ENCODE measurements around the gene IGIP. TPM values are rescaled to one million over a fixed set of nuclear protein-coding genes. Genes with fewer than 3 reads are reported as not detected.

IGIP gene
- total RNA-seq, 2 donors from 2014 or later: 24.2 to 25.9 TPM

GRCh38 chr5:140110646-140110957, 15.1 kb upstream of the IGIP start:
- Histone ChIP-seq H3K9me3 (no peaks in the 10 kb centered on the region), H3K4me3 (no peak overlapping the region), H3K4me1 (ENCODE audit: control insufficient read depth in 1 of 2, low read depth in 2 of 2) (peaks cover 31 to 59% of the 10 kb centered on the region in 2 donors), H3K36me3 (no peaks in the 10 kb centered on the region), H3K27ac (no peak overlapping the region), H3K27me3 (replicated peaks; ENCODE audit: insufficient read depth) (no peaks in the 10 kb centered on the region)
- ATAC-seq (ENCODE audit: insufficient number of reproducible peaks, low FRiP score, low read depth): no peak
- TF ChIP-seq CTCF (IDR thresholded peaks at IDR 0.05): no peak
- DNase-seq (ENCODE audit: low spot score): no peak

GRCh38 chr5:140111011-140111858, 14.5 kb upstream of the IGIP start:
- no peak for ATAC-seq (ENCODE audit: insufficient number of reproducible peaks, low FRiP score, low read depth)
- Histone ChIP-seq H3K27ac (peak overlapping the region in 1 of 2 donors; percentile 84), H3K4me3 (no peak overlapping the region), H3K36me3 (no peaks in the 10 kb centered on the region), H3K9me3 (no peaks in the 10 kb centered on the region), H3K27me3 (replicated peaks; ENCODE audit: insufficient read depth) (no peaks in the 10 kb centered on the region), H3K4me1 (ENCODE audit: control insufficient read depth in 1 of 2, low read depth in 2 of 2) (peaks cover 36 to 65% of the 10 kb centered on the region in 2 donors)
- no peak for TF ChIP-seq CTCF (IDR thresholded peaks at IDR 0.05)
- no peak for DNase-seq (ENCODE audit: low spot score)

- H3K36me3 ChIP-seq: no peaks in the 10 kb centered on the region
- peak overlapping the region; percentile 94 for H3K4me3 ChIP-seq
- H3K4me1 ChIP-seq (ENCODE audit: control insufficient read depth in 1 of 2, low read depth in 2 of 2): peaks cover 38 to 68% of the 10 kb centered on the region in 2 donors
- no peak for ATAC-seq (ENCODE audit: insufficient number of reproducible peaks, low FRiP score, low read depth)
- TF ChIP-seq CTCF (IDR thresholded peaks at IDR 0.05): no peak
- no peaks in the 10 kb centered on the region for H3K27me3 ChIP-seq (replicated peaks; ENCODE audit: insufficient read depth)
- H3K9me3 ChIP-seq: no peaks in the 10 kb centered on the region
- DNase-seq (ENCODE audit: low spot score): no peak
- peak overlapping the region; percentile 81 to 84 for H3K27ac ChIP-seq
Observed at GRCh38 chr5:140111859-140112551, 13.7 kb upstream of the IGIP start.

- Histone ChIP-seq H3K27me3 (replicated peaks; ENCODE audit: insufficient read depth) (no peaks in the 10 kb centered on the region), H3K4me1 (ENCODE audit: control insufficient read depth in 1 of 2, low read depth in 2 of 2) (peaks cover 42 to 74% of the 10 kb centered on the region in 2 donors), H3K4me3 (peak overlapping the region; percentile 94), H3K27ac (peak overlapping the region; percentile 81 to 84), H3K9me3 (no peaks in the 10 kb centered on the region), H3K36me3 (no peaks in the 10 kb centered on the region)
- ATAC-seq (ENCODE audit: insufficient number of reproducible peaks, low FRiP score, low read depth) (no peak), DNase-seq (ENCODE audit: low spot score) (no peak)
- TF ChIP-seq CTCF (IDR thresholded peaks at IDR 0.05): no peak
Observed at GRCh38 chr5:140112685-140113179, 13.0 kb upstream of the IGIP start.

GRCh38 chr5:140113180-140113698, 12.5 kb upstream of the IGIP start:
- H3K4me3 ChIP-seq: peak overlapping the region; percentile 94
- H3K27ac ChIP-seq: peak overlapping the region; percentile 81 to 84
- ATAC-seq (ENCODE audit: insufficient number of reproducible peaks, low FRiP score, low read depth) (no peak), DNase-seq (ENCODE audit: low spot score) (no peak)
- no peaks in the 10 kb centered on the region for H3K27me3 ChIP-seq (replicated peaks; ENCODE audit: insufficient read depth)
- no peaks in the 10 kb centered on the region for H3K9me3 ChIP-seq
- no peaks in the 10 kb centered on the region for H3K36me3 ChIP-seq
- no peak for TF ChIP-seq CTCF (IDR thresholded peaks at IDR 0.05)
- H3K4me1 ChIP-seq (ENCODE audit: control insufficient read depth in 1 of 2, low read depth in 2 of 2): peaks cover 44 to 79% of the 10 kb centered on the region in 2 donors

Data from thoracic aorta (tissue), 2 donors.